HEK293 (cell line): ENCODE results near the gene ETV4.
A peak's percentile ranks its signal among the peaks of the same experiment; 100 is the strongest.

Source experiments
- CTCF ChIA-PET: fragments of 350-600 bp; formaldehyde crosslinking; extraction: SDS; loops from one replicate; lab custom pipeline; 2021; ENCODE audit warnings: antibody characterized with exemption; lab: Yijun Ruan, JAX
- POLR2A ChIA-PET: fragments of 300-600 bp; formaldehyde crosslinking; extraction: SDS; loops from one replicate; lab custom pipeline; 2020; ENCODE audit warnings: antibody characterized with exemption, inconsistent platforms; lab: Yijun Ruan, JAX
- H3K27ac ChIP-seq: fragments of 200-500 bp; sonication (Bioruptor generic); 2 replicates; pipeline ENCODE4 v1.5.1; 2014; ENCODE audit warnings: low read depth, low read length, control low read depth, inconsistent platforms; ENCODE audit errors: extremely low read depth
- H3K36me3 ChIP-seq, 2 experiments: fragments of 200-500 bp in 1 of 2; sonication (Bioruptor generic) in 1 of 2; 1 replicate in 1 of 2; 2 replicates in 1 of 2; pipeline ENCODE4 v1.5.1; 2014 to 2017; ENCODE audit warnings: inconsistent platforms in 2 of 2, low read length in 2 of 2; ENCODE audit not compliant: control insufficient read depth in 2 of 2, insufficient read depth in 1 of 2
- H3K4me1 ChIP-seq: fragments of 200-500 bp; sonication (Bioruptor generic); 2 replicates; pipeline ENCODE4 v1.5.1; 2014; ENCODE audit warnings: mild to moderate bottlenecking, low read length, inconsistent platforms; ENCODE audit not compliant: control insufficient read depth, insufficient read depth
- H3K4me3 ChIP-seq: 2 replicates; pipeline ENCODE4 v1.5.1; 2011; ENCODE audit warnings: low read depth, mild to moderate bottlenecking, control low read depth, low read length, moderate library complexity
- H3K9me3 ChIP-seq: fragments of 200-500 bp; sonication (Bioruptor generic); 2 replicates; pipeline ENCODE4 v1.5.1; 2014; ENCODE audit warnings: low read depth, low read length, inconsistent platforms; ENCODE audit not compliant: control insufficient read depth, insufficient read depth
- EGR2 ChIP-seq: fragments of 450-650 bp; formaldehyde crosslinking; IDR thresholded peaks from 2 replicates; pipeline ENCODE4 v1.5.1; 2016; ENCODE audit warnings: low read depth, missing biosample characterization, missing genetic modification characterization
- FEZF1 ChIP-seq: fragments of 450-650 bp; formaldehyde crosslinking; IDR thresholded peaks from 2 replicates; pipeline ENCODE4 v1.5.1; 2016; ENCODE audit warnings: missing biosample characterization, missing genetic modification characterization
- IKZF3 ChIP-seq: fragments of 450-650 bp; IDR thresholded peaks from 2 replicates; pipeline ENCODE4 v1.5.0; 2018; ENCODE audit warnings: missing biosample characterization, mild to moderate bottlenecking, missing genetic modification characterization, moderate library complexity
- KLF7 ChIP-seq: fragments of 450-650 bp; formaldehyde crosslinking; IDR thresholded peaks from 2 replicates; pipeline ENCODE4 v1.5.1; 2016; ENCODE audit warnings: missing biosample characterization, missing genetic modification characterization, borderline replicate concordance
- OSR2 ChIP-seq: fragments of 450-650 bp; formaldehyde crosslinking; IDR thresholded peaks from 2 replicates; pipeline ENCODE4 v1.5.1; 2016; ENCODE audit warnings: missing biosample characterization, missing genetic modification characterization
- PATZ1 ChIP-seq: fragments of 450-650 bp; formaldehyde crosslinking; IDR thresholded peaks from 2 replicates; pipeline ENCODE4 v1.5.1; 2016; ENCODE audit warnings: missing biosample characterization, missing genetic modification characterization
- PRDM1 ChIP-seq: fragments of 450-650 bp; formaldehyde crosslinking; IDR thresholded peaks from 2 replicates; pipeline ENCODE4; 2016; ENCODE audit warnings: missing biosample characterization, missing genetic modification characterization
- REPIN1 ChIP-seq: fragments of 450-650 bp; formaldehyde crosslinking; IDR thresholded peaks from 2 replicates; pipeline ENCODE4 v1.5.1; 2017; ENCODE audit warnings: missing biosample characterization, missing genetic modification characterization, low read depth
- SALL2 ChIP-seq: fragments of 450-650 bp; formaldehyde crosslinking; IDR thresholded peaks from 2 replicates; pipeline ENCODE4 v1.5.0; 2017; ENCODE audit warnings: missing biosample characterization, mild to moderate bottlenecking, missing genetic modification characterization, borderline replicate concordance
- SETDB1 ChIP-seq: IDR thresholded peaks from one replicate; pipeline ENCODE4 v1.6.1; 2017; ENCODE audit warnings: mild to moderate bottlenecking, low read length, moderate library complexity, mixed read lengths; ENCODE audit not compliant: insufficient read length
- ZBTB20 ChIP-seq: fragments of 450-650 bp; formaldehyde crosslinking; IDR thresholded peaks from 2 replicates; pipeline ENCODE4 v1.5.1; 2016; ENCODE audit warnings: missing biosample characterization, missing genetic modification characterization
- ZIC2 ChIP-seq: fragments of 450-650 bp; formaldehyde crosslinking; IDR thresholded peaks from 2 replicates; pipeline ENCODE4 v1.5.1; 2016; ENCODE audit warnings: missing biosample characterization, missing genetic modification characterization
- ZNF146 ChIP-seq: fragments of 450-650 bp; formaldehyde crosslinking; IDR thresholded peaks from 2 replicates; pipeline ENCODE4 v1.5.1; 2016; ENCODE audit warnings: missing biosample characterization, missing genetic modification characterization
- ZNF202 ChIP-seq: fragments of 450-650 bp; formaldehyde crosslinking; IDR thresholded peaks from 2 replicates; pipeline ENCODE4 v1.5.1; 2016; ENCODE audit warnings: missing biosample characterization, missing genetic modification characterization, borderline replicate concordance
- ZNF214 ChIP-seq: fragments of 450-650 bp; formaldehyde crosslinking; IDR thresholded peaks from 2 replicates; pipeline ENCODE4 v1.5.1; 2017; ENCODE audit warnings: missing biosample characterization, mild to moderate bottlenecking, missing genetic modification characterization, borderline replicate concordance
- ZNF416 ChIP-seq: fragments of 450-650 bp; formaldehyde crosslinking; IDR thresholded peaks from 2 replicates; pipeline ENCODE4 v1.5.1; 2016; ENCODE audit warnings: missing biosample characterization, missing genetic modification characterization
- ZNF426 ChIP-seq: fragments of 450-650 bp; formaldehyde crosslinking; IDR thresholded peaks from 2 replicates; pipeline ENCODE4 v1.5.1; 2017; ENCODE audit warnings: missing biosample characterization, missing genetic modification characterization, mild to moderate bottlenecking, inconsistent platforms, moderate library complexity
- ZNF48 ChIP-seq: fragments of 450-650 bp; formaldehyde crosslinking; IDR thresholded peaks from 2 replicates; pipeline ENCODE4 v1.5.1; 2016; ENCODE audit warnings: missing biosample characterization, missing genetic modification characterization
- ZNF555 ChIP-seq: fragments of 450-650 bp; formaldehyde crosslinking; conservative IDR thresholded peaks from 2 replicates; pipeline ENCODE4 v1.5.1; 2017; ENCODE audit warnings: missing biosample characterization, mild to moderate bottlenecking, missing genetic modification characterization, inconsistent platforms
- ZNF596 ChIP-seq: fragments of 450-650 bp; IDR thresholded peaks from 2 replicates; pipeline ENCODE4 v1.5.0; 2018; ENCODE audit warnings: missing biosample characterization, mild to moderate bottlenecking, missing genetic modification characterization, moderate library complexity
- ZNF664 ChIP-seq: fragments of 450-650 bp; formaldehyde crosslinking; IDR thresholded peaks from 2 replicates; pipeline ENCODE4 v1.5.1; 2016; ENCODE audit warnings: missing biosample characterization, missing genetic modification characterization
- ZNF776 ChIP-seq: fragments of 450-650 bp; formaldehyde crosslinking; IDR thresholded peaks from 2 replicates; pipeline ENCODE4 v1.5.0; 2017; ENCODE audit warnings: missing biosample characterization, missing genetic modification characterization, borderline replicate concordance
- TF ChIP-seq, protein P1 (sequence below): fragments of 450-650 bp; formaldehyde crosslinking; IDR thresholded peaks from 2 replicates; pipeline ENCODE4 v1.5.1; 2016; ENCODE audit warnings: missing biosample characterization, missing genetic modification characterization
- TF ChIP-seq, protein P2 (sequence below): IDR thresholded peaks from 2 replicates; pipeline ENCODE4 v1.6.1; 2011; ENCODE audit warnings: mild to moderate bottlenecking, low read depth, low read length, borderline replicate concordance

ETV4 gene

DNA sequence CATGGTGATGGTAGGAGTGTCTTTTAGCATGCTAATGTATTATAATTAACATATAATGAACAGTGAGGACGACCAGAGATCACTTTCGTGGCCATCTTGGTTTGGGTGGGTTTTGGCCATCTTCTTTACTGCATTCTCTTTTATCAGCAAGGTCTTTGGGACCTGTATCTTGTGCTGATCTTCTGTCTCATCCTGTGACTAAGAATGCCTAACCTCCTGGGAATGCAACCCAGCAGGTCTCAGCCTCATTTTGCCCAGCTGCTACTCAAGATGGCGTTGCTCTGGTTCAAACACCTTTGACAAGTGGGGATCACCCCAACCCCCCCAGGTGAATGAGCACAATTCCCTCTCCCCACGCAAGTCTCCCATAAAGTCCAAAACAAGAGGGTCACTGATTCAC lies 49.3 kb upstream of the ETV4 start:
- TF ChIP-seq KLF7 (tag by site-specific recombination) (no peak), FEZF1 (tag by site-specific recombination) (no peak), ZIC2 (no peak)
- TF ChIP-seq, protein P1, sequence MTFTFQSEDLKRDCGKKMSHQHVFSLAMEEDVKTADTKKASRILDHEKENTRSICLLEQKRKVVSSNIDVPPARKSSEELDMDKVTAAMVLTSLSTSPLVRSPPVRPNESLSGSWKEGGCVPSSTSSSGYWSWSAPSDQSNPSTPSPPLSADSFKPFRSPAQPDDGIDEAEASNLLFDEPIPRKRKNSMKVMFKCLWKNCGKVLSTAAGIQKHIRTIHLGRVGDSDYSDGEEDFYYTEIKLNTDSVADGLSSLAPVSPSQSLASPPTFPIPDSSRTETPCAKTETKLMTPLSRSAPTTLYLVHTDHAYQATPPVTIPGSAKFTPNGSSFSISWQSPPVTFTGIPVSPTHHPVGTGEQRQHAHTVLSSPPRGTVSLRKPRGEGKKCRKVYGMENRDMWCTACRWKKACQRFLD = no peak
- Histone ChIP-seq H3K4me1 (peaks cover 10% of the 10 kb centered on the region), H3K4me3 (no peak overlapping the region), H3K36me3 (no peaks in the 10 kb centered on the region), H3K9me3 (no peaks in the 10 kb centered on the region), H3K27ac (no peak overlapping the region)
- ChIA-PET CTCF (interaction anchor here (0.7 to 1.9 kb wide), 3 partner anchors 11 to 19 kb away, joined by 3 to 7 read pairs (median 4); no protein-coding TSS in a partner anchor), POLR2A (interaction anchor here (0.7 kb wide), 1 partner anchor 25 kb away, joined by 5 read pairs; no protein-coding TSS in a partner anchor)

DNA sequence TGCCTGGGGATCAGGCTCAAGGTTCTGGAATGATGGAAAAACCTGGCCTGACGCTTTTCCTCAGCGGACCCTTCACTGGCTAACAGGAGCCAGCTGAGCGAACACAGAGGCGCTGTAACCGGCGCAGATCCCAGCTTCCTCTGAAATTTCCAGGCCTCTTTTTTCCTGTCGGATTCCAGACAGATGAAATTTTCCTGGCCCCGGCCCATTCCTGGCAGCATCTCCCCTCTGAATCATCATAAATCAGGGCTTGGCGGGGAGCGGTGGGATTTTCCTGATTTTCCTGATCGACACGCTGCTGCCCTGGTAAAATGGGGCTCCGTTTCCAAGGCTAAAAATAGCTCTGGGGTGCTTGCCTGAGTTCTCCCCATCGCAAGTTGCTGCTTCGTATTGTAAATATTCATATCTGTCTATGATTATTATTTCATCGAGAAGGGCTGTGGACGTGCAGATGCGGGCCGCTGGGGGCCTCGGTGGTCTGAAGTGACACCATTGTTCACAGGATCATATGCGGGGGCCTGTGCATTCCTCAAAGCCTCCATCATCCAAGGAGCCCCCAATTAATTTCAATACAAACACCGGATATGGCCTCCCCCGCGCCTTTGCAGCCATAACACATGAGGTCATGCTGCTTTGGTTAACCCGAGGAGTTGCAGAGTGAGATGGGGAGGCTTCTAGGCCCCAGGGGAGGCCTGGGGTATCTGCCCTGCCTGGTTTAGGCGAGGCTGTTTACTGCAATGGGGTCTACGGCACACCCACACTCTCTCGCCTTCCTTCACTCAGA lies 45.8 kb upstream of the ETV4 start:
- ChIA-PET POLR2A (interaction anchor here (0.6 to 0.9 kb wide), 2 partner anchors 81 to 1556 kb away, joined by 5 read pairs; partner anchors contain the start of gene HEXIM1), CTCF (interaction anchor here (0.6 to 4.4 kb wide), 6 partner anchors 16 to 410 kb away, joined by 3 to 50 read pairs (median 4); no protein-coding TSS in a partner anchor)
- Histone ChIP-seq H3K4me3 (no peak overlapping the region), H3K9me3 (no peaks in the 10 kb centered on the region), H3K27ac (peak overlapping the region; percentile 22; the same call in 1 of the 2 replicates), H3K36me3 (no peaks in the 10 kb centered on the region), H3K4me1 (peaks cover 10% of the 10 kb centered on the region)
- TF ChIP-seq IKZF3 (tag by site-specific recombination) (0 out of 2 replicates have a peak, but pooled peaks have one; percentile 10), EGR2 (tag by site-specific recombination) (0 out of 2 replicates have a peak, but pooled peaks have one; percentile 7), REPIN1 (no peak), PATZ1 (tag by site-specific recombination) (no peak), ZNF416 (no peak), SALL2 (tag by site-specific recombination) (no peak)

DNA sequence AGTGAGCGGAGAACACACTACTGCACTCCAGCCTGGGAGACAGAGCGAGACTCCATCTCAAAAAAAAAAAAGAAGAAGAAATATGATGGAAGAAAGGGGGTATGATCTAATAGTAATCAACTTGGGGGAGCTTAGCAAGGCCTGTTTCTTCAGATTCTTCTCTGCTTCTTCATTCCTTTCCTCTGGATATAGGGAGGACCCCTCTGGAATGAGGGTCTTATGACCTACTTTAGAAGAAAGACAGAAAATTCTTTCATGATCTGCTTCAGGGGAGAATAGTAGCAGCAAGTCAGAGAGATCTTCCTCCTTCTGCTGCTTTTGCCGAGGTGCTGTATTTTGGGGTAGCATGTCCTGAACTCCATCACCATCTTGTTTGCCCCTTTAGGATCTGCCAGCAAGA lies 44.9 kb upstream of the ETV4 start:
- TF ChIP-seq, protein P2, sequence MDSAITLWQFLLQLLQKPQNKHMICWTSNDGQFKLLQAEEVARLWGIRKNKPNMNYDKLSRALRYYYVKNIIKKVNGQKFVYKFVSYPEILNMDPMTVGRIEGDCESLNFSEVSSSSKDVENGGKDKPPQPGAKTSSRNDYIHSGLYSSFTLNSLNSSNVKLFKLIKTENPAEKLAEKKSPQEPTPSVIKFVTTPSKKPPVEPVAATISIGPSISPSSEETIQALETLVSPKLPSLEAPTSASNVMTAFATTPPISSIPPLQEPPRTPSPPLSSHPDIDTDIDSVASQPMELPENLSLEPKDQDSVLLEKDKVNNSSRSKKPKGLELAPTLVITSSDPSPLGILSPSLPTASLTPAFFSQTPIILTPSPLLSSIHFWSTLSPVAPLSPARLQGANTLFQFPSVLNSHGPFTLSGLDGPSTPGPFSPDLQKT = no peak
- no peak for TF ChIP-seq ZNF48 (tag by site-specific recombination)
- no peak for TF ChIP-seq ZNF664 (tag by site-specific recombination)
- TF ChIP-seq PRDM1 (tag by site-specific recombination) = no peak
- no peak for TF ChIP-seq OSR2 (tag by site-specific recombination)
- no peak for TF ChIP-seq ZNF776 (tag by site-specific recombination)
- no peak for TF ChIP-seq ZNF596 (tag by site-specific recombination)
- no peak for TF ChIP-seq ZNF214 (tag by site-specific recombination)
- no peak for TF ChIP-seq ZBTB20 (tag by site-specific recombination)
- no peak for TF ChIP-seq ZNF146 (tag by site-specific recombination)
- TF ChIP-seq EGR2 (tag by site-specific recombination) = no peak
- TF ChIP-seq ZNF426 (tag by site-specific recombination) = no peak
- TF ChIP-seq SETDB1 = no peak
- no peak for TF ChIP-seq ZNF202 (tag by site-specific recombination)
- TF ChIP-seq ZNF555 (tag by site-specific recombination) = no peak
- TF ChIP-seq, all 188 proteins: peak for 0
- peaks cover 10% of the 10 kb centered on the region for H3K4me1 ChIP-seq
- CTCF ChIA-PET = interaction anchor here (0.6 to 4.4 kb wide), 6 partner anchors 15 to 103 kb away, joined by 3 to 50 read pairs (median 4); no protein-coding TSS in a partner anchor
- H3K27ac ChIP-seq = peak overlapping the region; percentile 22; the same call in 1 of the 2 replicates
- no peaks in the 10 kb centered on the region for H3K9me3 ChIP-seq
- no peak overlapping the region for H3K4me3 ChIP-seq
- H3K36me3 ChIP-seq = no peaks in the 10 kb centered on the region
- POLR2A ChIA-PET = no interaction called here
